Skin epidermis (tissue), 12 donors: ENCODE measurements around the gene RPL9.
A peak's percentile ranks its signal among the peaks of the same experiment; 100 is the strongest.

Experiments
- H3K27ac ChIP-seq, 21 experiments: fragments of 200-600 bp; sonication (generic) in 11 of 21; one replicate each; pipeline ENCODE4 v1.5.0; 2020; ENCODE audit warnings: mild to moderate bottlenecking in 3 of 21, inconsistent platforms in 2 of 21, moderate library complexity in 2 of 21
- H3K4me3 ChIP-seq, 7 experiments: fragments of 200-600 bp; sonication (generic) in 2 of 7; one replicate each; pipeline ENCODE4 v1.5.0; 2020; ENCODE audit warnings: inconsistent platforms in 2 of 7, mild to moderate bottlenecking in 2 of 7, moderate library complexity in 1 of 7

The RPL9 gene

DNA sequence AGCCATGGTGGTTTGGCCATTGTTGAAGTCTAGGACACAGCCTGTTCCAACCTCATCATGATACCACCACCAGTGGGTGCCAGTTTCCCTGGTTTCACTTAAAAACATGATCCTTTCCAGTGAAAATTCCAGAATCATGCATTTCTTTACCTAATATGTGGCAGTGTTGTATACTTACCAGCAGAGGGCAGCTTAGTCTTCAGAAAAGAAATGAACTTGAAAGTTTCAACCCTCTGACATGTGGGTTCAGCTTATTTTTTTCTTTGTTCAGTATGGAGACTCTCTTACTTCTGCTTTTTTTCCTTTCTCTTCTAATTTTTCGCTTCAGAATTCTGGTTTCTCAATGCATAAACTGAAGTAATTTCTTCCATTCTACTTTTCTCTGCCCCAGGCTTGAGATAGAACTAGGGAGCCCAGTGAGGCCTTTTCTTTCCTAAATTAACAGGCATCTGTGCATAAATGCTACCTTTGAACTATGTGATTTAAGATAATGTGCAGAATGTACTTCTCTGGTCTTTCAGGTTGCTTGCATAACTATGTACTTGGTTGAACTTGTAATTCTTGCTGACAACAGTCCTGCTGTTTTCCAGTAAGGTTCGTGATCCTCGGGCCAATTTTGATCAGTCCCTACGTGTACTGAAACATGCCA, 10.8 kb upstream of the RPL9 start:
- no peak overlapping the region for H3K4me3 ChIP-seq
- peak overlapping the region in 12 of 21 experiments; percentile 9 to 71 (median 41) for H3K27ac ChIP-seq

DNA sequence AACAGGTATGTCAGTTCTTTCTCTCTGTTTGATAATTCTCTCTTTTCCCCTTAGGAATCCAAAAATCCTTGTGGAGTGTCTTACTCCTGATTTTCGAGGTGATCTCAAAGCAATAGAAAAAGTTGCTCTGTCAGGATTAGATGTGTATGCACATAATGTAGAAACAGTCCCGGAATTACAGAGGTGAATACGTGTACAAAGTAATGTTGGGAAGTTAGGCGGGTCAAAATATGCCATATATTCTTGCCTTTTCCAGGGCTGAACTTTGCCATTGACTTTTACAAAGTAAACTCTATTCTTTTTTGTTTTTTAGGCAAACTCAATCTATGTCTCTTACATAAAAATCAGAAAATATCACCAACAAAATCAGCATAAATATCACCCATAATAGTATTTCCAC, 8.7 kb upstream of the RPL9 start:
- Histone ChIP-seq H3K27ac (no peak overlapping the region), H3K4me3 (no peak overlapping the region)

DNA sequence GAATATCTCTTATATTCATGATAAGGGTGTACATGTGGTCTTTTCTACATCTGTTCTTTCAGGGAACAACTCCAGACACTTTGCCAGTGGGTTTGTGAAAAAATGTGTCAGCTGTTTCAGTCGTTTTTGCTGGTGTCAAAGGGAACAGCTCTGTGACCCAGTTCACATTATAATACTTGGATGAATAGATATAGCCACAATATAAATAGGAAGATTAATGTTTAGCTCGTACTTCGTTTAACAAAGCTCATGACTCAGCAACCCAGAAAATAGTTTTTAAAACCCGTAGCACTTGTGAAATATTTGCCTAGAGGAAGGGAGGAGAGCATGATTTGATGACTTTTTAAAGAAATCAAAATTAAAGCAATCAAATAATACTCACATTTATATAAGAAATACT, 8.0 kb upstream of the RPL9 start:
- Histone ChIP-seq H3K27ac (no peak overlapping the region), H3K4me3 (no peak overlapping the region)

DNA sequence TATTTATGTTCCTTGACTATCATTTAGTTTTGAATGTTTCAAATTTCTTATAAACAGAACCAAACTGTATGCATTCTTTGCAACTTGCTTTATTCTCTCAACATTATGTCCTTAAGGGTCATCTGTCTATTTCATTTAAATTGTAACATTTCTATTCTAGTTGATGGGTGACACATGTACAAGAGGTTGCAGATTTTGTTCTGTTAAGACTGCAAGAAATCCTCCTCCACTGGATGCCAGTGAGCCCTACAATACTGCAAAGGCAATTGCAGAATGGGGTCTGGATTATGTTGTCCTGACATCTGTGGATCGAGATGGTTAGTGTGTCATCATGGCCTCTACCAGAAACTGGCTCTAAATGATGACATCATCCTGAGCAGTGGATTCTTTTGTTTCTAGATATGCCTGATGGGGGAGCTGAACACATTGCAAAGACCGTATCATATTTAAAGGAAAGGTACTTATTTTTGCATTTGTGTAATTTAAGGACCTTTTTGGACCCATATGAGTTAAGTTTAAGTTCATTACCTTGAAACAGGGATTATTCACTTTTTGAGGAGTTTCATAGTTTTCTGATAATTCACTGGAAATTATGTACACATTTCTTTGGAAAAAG, 6.3 kb upstream of the RPL9 start:
- no peak overlapping the region for H3K4me3 ChIP-seq

DNA sequence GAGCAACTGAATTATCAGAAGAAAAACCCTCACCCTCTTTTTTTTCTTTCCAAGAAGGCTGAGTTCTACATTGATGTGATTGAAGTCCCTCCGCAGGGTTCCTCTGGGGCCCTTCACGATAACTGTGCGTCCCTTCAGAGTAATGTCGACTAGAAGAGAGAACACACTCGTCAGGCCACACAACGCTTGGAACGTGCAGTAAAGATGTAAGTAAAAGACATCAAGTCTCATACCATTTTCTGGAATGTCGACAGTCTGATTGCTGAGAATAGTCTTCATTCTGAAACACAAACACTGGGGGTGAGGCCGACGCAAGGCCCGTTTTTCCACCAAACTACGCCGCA, 589 bp downstream of the RPL9 start:
- peak overlapping the region; percentile 84 to 100 (median 94) for H3K27ac ChIP-seq

More for the DNA sequence above, 6.3 kb upstream of the RPL9 start:
- no peak overlapping the region for H3K27ac ChIP-seq

DNA sequence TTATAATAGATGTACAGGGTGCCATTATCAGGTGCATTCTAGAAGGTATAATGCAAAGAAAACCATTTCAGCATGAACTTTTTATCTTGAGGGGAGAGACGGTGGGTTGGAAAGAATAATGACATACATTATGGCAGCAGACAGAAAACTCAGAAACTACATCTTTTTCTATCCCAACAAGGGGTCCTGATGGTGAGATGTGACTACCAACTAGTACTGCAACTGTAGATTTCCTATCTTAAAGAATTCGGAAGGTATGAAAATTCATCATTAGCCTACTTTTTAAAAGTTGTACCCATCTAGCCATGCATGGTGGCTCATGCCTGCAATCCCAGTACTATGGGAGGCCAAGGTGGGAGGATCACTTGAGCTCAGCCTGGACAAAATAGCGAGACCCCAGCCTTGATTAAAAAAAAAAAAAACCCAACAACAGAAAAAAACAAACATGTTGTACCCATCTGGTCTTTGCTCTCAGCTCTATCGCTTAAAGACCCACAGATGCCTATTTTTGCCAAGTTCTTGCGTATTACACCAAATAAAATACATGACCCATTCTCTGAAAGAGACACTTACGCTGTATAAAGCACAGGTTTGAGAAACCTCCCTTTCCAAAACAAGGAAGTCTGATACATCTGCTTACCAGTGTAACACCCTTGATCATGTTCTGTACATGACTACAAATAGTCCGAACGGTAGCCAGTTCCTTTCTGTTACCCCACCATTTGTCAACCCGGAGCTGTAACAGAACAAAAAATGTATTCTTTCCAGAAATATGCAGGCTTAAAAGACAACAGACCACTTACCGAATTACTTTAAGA, 1.6 kb downstream of the RPL9 start:
- Histone ChIP-seq H3K4me3 (peak overlapping the region; percentile 58 to 92 (median 73)), H3K27ac (peak overlapping the region in 15 of 21 experiments; percentile 84 to 100 (median 94))

More for the DNA sequence above, 589 bp downstream of the RPL9 start:
- H3K4me3 ChIP-seq, result peak overlapping the region; percentile 58 to 92 (median 73)

DNA sequence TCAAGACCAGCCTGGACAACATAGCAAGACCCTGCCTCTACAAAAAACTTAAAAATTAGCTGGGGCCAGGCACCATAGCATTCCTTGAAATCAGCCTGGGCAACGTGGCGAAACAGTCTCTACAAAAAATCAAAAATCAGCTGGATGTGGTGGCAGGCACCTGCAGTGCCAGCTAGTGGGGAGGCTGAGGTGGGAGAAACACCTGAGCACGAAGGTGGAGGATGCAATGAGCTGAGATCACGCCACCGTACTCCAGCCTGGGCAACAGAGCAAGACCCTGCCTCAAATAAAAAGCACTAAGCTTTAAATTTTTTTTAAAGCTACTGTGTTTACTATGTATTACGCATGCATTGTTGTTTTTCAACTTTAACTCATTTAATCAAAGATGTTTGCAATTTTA, 3.2 kb downstream of the RPL9 start:
- H3K4me3 ChIP-seq, result no peak overlapping the region
- H3K27ac ChIP-seq, result no peak overlapping the region

DNA sequence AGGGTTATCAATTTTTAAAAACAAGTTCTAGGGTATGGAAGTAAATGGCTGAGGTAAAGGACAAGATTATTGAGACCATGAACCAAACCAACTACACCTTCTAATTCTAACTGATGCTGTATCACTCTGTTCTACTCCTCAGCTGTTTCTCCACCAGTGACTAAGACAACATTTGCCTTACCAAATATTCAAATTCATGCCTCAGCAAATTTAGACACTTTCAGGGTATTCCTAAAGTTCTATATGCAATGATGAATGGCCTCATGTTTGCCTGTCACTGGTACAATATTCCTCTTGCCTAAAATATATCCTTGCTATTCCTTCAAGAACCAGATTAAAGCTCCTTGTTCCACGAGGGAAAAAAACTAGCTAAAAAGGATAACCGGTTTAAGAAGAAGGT, 5.0 kb downstream of the RPL9 start:
- H3K4me3 ChIP-seq, result no peak overlapping the region
- no peak overlapping the region for H3K27ac ChIP-seq

DNA sequence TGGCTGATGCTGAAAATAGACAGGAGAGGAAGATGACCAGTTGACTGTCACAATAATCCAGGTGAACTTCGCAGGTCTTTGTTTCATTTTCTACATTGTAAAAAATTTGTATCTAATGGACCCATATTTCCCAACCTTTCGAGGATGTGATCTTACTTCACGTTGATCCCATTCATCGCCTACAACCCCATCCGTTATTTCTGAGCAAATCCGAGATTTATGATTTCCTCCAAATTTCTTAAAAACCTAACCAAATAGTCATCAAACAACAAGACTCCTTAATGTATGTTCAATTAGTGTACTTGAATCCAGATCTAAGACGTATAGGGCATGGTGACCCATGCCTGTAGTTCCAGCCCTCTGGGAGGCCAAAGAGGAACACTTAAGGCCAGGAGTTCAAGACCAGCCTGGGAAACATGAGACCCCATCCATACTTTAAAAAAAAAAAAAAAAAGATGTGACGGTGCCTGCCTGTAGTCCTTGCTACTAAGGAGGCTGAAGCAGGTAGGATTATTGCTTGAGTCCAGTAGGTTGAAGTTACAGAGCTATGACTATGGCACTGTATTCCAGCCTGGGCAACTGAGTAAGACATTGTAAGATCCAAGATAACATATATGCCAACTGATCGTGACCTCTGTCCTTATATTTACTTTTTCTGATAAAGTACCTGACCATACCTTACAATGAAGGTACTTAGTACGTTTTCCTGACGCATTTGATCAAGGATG, 5.7 kb downstream of the RPL9 start:
- no peak overlapping the region for H3K4me3 ChIP-seq
- H3K27ac ChIP-seq, result no peak overlapping the region

DNA sequence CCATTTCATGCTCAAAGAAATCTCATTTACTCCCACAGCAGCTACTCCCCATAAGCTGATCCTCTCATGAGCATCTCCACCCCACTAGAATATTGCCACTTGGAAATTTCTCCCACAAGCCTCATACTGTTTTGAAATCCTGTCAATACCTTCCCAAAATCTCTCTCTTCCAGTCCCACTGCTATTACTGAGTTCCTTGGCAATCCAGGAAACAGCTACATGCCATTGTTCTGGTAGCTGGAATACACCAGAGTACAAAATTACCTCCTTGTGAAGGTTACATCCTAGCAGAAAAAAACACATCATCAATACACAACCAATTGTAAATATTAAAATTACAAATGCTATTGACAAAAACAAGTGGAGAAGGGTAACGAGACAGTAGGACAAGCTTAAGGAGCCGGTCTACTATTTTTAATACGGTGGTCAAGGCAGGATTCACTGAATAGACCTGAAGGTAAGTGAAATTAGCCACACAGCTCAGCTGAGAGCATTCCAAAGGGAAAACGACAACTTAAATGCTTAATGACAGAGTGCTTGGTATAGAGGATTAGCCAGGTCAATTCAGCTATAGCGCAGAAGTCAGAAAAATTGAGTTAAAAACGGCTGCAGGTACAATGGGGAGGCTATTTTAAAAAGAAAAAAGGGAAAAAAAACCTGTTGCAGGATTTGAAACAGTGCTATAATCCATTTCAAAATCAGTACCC, 6.4 kb downstream of the RPL9 start:
- Histone ChIP-seq H3K4me3 (no peak overlapping the region), H3K27ac (no peak overlapping the region)

DNA sequence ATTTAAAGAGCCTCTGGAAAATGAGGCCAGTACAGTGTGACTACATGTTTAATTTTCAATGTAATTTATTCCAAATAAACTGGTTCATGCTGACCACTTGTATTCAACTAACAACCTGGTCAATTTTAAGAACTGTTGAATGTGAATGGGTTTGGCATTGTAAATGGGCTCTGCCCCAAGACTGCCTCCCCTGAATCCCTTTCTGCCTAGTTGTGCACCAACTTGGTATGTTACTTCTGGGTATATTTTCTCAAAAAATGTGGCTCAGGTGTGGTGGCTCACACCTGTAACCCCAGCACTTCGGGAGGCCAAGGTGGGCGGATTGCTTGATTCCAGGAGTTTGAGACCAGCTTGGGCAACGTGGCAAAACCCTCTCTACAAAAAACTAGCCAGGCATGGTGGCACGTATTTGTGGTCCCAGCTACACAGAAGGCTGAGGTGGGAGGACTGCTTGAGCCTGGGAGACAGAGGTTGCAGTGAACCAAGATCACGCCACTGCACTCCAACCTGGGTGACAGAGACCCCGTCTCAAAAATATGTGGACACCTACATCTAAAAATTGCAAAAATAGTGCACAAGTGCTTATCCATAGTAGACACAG, 7.2 kb downstream of the RPL9 start:
- Histone ChIP-seq H3K27ac (no peak overlapping the region), H3K4me3 (no peak overlapping the region)

DNA sequence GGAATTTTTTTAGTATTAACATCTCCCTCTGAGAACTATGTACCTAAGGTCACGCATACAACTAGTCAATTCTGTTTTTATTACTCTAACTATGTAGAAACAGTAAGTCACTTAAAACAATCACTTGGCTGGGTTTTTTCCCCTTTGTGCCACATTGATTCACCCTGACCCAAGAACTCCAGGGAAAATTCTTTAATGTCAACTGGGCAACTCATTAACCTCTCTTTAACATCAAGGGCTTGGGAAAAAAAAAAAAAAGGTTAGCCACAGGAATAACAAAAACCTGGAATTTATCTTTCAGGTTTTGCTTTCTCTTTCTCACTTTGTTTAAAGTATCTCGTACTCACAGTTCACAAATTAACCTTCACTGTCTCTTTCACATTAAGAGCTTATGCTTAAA, 8.1 kb downstream of the RPL9 start:
- Histone ChIP-seq H3K4me3 (no peak overlapping the region), H3K27ac (no peak overlapping the region)

DNA sequence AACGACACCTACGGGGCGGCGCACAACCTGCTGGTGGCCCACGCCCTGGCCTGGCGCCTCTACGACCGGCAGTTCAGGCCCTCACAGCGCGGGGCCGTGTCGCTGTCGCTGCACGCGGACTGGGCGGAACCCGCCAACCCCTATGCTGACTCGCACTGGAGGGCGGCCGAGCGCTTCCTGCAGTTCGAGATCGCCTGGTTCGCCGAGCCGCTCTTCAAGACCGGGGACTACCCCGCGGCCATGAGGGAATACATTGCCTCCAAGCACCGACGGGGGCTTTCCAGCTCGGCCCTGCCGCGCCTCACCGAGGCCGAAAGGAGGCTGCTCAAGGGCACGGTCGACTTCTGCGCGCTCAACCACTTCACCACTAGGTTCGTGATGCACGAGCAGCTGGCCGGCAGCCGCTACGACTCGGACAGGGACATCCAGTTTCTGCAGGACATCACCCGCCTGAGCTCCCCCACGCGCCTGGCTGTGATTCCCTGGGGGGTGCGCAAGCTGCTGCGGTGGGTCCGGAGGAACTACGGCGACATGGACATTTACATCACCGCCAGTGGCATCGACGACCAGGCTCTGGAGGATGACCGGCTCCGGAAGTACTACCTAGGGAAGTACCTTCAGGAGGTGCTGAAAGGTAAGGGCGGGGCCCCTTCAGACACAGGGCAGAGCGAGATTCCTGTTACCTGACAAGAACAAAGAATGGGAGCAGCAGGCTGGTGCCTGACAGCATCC, 11.7 kb downstream of the RPL9 start:
- H3K27ac ChIP-seq, result peak overlapping the region in 14 of 21 experiments; percentile 3 to 76 (median 54)
- H3K4me3 ChIP-seq, result peak overlapping the region; percentile 4 to 52 (median 38)

DNA sequence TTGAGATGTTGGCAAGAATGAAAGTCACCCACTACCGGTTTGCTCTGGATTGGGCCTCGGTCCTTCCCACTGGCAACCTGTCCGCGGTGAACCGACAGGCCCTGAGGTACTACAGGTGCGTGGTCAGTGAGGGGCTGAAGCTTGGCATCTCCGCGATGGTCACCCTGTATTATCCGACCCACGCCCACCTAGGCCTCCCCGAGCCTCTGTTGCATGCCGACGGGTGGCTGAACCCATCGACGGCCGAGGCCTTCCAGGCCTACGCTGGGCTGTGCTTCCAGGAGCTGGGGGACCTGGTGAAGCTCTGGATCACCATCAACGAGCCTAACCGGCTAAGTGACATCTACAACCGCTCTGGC, 12.3 kb downstream of the RPL9 start:
- peak overlapping the region in 5 of 7 experiments; percentile 22 to 52 (median 38) for H3K4me3 ChIP-seq
- peak overlapping the region in 11 of 21 experiments; percentile 3 to 76 (median 62) for H3K27ac ChIP-seq

DNA sequence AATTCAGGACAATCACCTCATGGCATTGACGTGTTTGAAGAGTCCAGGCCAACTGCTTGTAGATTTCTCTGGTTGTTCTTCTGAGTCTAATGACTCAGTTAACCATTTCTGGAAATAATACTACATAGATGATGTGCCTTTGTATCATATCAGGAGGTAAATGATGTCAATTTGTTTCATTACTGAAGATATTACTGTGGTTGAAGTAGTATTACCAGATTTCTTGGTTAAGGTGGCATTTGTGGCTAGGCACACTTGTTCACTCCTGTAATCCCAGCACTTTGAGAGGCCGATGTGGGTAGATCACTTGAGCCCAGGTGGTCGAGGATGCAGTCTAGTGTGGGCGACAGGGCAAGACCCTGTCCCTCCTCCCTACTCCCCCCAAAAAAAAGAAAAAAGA, 15.7 kb downstream of the RPL9 start:
- Histone ChIP-seq H3K27ac (no peak overlapping the region), H3K4me3 (no peak overlapping the region)

DNA sequence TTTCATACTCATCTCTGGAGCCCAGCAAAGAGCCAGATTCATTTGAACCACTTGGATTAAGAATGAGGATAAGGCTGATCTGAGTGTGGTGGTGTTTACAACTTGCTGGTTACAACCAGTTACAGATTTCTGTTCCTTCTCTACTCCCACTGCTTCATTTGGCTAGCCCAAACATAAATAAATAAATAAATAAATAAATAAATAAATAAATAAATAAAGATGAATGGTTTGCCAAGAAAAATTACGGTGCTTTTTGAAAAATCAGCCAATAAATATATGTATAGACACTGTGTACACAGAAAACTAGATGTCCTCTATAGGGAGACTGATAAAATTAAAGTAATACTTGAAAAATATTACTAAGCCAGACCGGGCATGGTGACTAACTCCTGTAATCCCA, 17.1 kb downstream of the RPL9 start:
- Histone ChIP-seq H3K27ac (no peak overlapping the region), H3K4me3 (no peak overlapping the region)

DNA sequence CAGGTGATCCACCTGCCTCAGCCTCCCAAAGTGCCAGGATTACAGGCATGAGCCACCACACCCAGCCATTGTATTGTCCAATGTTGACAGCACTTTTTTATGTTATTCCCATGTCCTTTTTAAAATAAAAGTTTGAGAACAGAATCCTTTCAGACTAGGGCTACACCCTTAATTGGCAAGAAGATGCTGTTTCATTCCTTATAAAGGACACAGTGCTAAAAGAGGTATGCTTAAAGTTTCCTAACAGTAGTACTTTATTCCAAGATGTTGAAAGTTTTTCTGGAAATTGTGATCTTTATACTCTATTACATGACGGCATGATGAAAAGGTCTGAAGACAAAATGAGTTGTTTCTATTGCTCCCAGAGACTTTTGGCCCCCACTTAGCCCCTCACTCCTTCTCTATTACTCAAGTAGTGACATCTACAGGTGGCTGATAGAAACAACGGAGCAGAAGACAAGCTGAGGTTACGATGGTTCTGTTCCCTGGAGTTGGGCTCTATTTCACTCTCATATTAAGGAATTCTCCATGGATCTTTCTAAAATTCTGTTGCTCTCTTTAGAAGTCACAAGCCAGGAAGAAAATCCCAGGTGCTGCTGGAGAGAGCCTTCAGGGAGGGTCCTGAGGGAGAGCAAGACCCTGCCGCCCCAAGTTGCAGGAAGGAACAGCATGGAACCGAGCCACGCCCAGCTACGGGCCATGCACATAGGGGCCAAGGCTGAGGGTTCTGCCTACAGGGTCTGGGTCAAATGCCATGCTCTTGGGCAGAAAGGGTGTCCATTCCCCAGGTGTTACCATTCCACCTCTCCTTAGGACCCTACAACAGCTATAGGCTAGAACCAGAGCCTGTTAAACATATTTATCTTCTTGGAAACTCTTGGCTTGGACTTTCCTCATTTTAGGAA, 22.8 kb downstream of the RPL9 start:
- no peak overlapping the region for H3K27ac ChIP-seq

More for the DNA sequence above, 22.8 kb downstream of the RPL9 start:
- no peak overlapping the region for H3K4me3 ChIP-seq
